ENCODE results near the gene PCNX2. TPM values are rescaled to one million over a fixed set of nuclear protein-coding genes. Genes with fewer than 3 reads are reported as not detected.

The PCNX2 gene
- total and polyA plus RNA-seq, 2 donors = 7.7 to 10.0 TPM

GRCh38 chr1:233064988-233065387 is 230.5 kb downstream of the PCNX2 start:
- H3K27me3 ChIP-seq (ENCODE audit: control insufficient read depth in 2 of 2, insufficient read depth in 1 of 2, low read length in 1 of 2) = no peaks in the 10 kb centered on the region
- no peaks in the 10 kb centered on the region for H3K4me1 ChIP-seq (ENCODE audit: control insufficient read depth in 2 of 2, insufficient read depth in 2 of 2, low read length in 2 of 2)
- no peak overlapping the region for H3K4me3 ChIP-seq (ENCODE audit: low read length in 2 of 2)
- H3K36me3 ChIP-seq (ENCODE audit: control insufficient read depth in 2 of 2, insufficient read depth in 2 of 2, low read length in 1 of 2) = no peaks in the 10 kb centered on the region
- peaks cover 1 to 10% of the 10 kb centered on the region in 2 donors for H3K9me3 ChIP-seq (ENCODE audit: control insufficient read depth in 2 of 2, insufficient read depth in 1 of 2, low read length in 1 of 2)
- WGBS = 99% methylated on average over 1 of the region's 1 CpG
- H3K27ac ChIP-seq (ENCODE audit: low read depth in 1 of 2, low read length in 1 of 2) = no peak overlapping the region
- no peak for DNase-seq (ENCODE audit: low read depth in 6 of 9, low spot score in 9 of 9)

GRCh38 chr1:233063462-233063861 is 232.1 kb downstream of the PCNX2 start:
- Histone ChIP-seq H3K9me3 (ENCODE audit: control insufficient read depth in 2 of 2, insufficient read depth in 1 of 2, low read length in 1 of 2) (peaks cover 1 to 10% of the 10 kb centered on the region in 2 donors), H3K27ac (ENCODE audit: low read depth in 1 of 2, low read length in 1 of 2) (no peak overlapping the region), H3K4me3 (ENCODE audit: low read length in 2 of 2) (no peak overlapping the region), H3K27me3 (ENCODE audit: control insufficient read depth in 2 of 2, insufficient read depth in 1 of 2, low read length in 1 of 2) (no peaks in the 10 kb centered on the region), H3K4me1 (ENCODE audit: control insufficient read depth in 2 of 2, insufficient read depth in 2 of 2, low read length in 2 of 2) (no peaks in the 10 kb centered on the region), H3K36me3 (ENCODE audit: control insufficient read depth in 2 of 2, insufficient read depth in 2 of 2, low read length in 1 of 2) (no peaks in the 10 kb centered on the region)
- no peak for DNase-seq (ENCODE audit: low read depth in 6 of 9, low spot score in 9 of 9)

- DNase-seq (ENCODE audit: low read depth in 6 of 9, low spot score in 9 of 9) = no peak
- no peaks in the 10 kb centered on the region for H3K36me3 ChIP-seq (ENCODE audit: control insufficient read depth in 2 of 2, insufficient read depth in 2 of 2, low read length in 1 of 2)
- peaks cover 1 to 6% of the 10 kb centered on the region in 2 donors for H3K9me3 ChIP-seq (ENCODE audit: control insufficient read depth in 2 of 2, insufficient read depth in 1 of 2, low read length in 1 of 2)
- WGBS = 92% methylated on average over 5 of the region's 5 CpGs
- no peaks in the 10 kb centered on the region for H3K27me3 ChIP-seq (ENCODE audit: control insufficient read depth in 2 of 2, insufficient read depth in 1 of 2, low read length in 1 of 2)
- no peak overlapping the region for H3K27ac ChIP-seq (ENCODE audit: low read depth in 1 of 2, low read length in 1 of 2)
- no peaks in the 10 kb centered on the region for H3K4me1 ChIP-seq (ENCODE audit: control insufficient read depth in 2 of 2, insufficient read depth in 2 of 2, low read length in 2 of 2)
- H3K4me3 ChIP-seq (ENCODE audit: low read length in 2 of 2) = no peak overlapping the region
These were observed 234.3 kb downstream of the PCNX2 start for GRCh38 chr1:233061265-233061664.

GRCh38 chr1:233060461-233060994 is 235.0 kb downstream of the PCNX2 start:
- no peak overlapping the region for H3K27ac ChIP-seq (ENCODE audit: low read depth in 1 of 2, low read length in 1 of 2)
- H3K4me1 ChIP-seq (ENCODE audit: control insufficient read depth in 2 of 2, insufficient read depth in 2 of 2, low read length in 2 of 2) = no peaks in the 10 kb centered on the region
- H3K9me3 ChIP-seq (ENCODE audit: control insufficient read depth in 2 of 2, insufficient read depth in 1 of 2, low read length in 1 of 2) = no peaks in the 10 kb centered on the region
- H3K27me3 ChIP-seq (ENCODE audit: control insufficient read depth in 2 of 2, insufficient read depth in 1 of 2, low read length in 1 of 2) = no peaks in the 10 kb centered on the region
- DNase-seq (ENCODE audit: low read depth in 6 of 9, low spot score in 9 of 9) = no peak
- 95% methylated on average over 3 of the region's 3 CpGs for WGBS
- no peak overlapping the region for H3K4me3 ChIP-seq (ENCODE audit: low read length in 2 of 2)
- no peaks in the 10 kb centered on the region for H3K36me3 ChIP-seq (ENCODE audit: control insufficient read depth in 2 of 2, insufficient read depth in 2 of 2, low read length in 1 of 2)

- Histone ChIP-seq H3K27me3 (ENCODE audit: control insufficient read depth in 2 of 2, insufficient read depth in 1 of 2, low read length in 1 of 2) (no peaks in the 10 kb centered on the region), H3K4me3 (ENCODE audit: low read length in 2 of 2) (no peak overlapping the region), H3K4me1 (ENCODE audit: control insufficient read depth in 2 of 2, insufficient read depth in 2 of 2, low read length in 2 of 2) (no peaks in the 10 kb centered on the region), H3K9me3 (ENCODE audit: control insufficient read depth in 2 of 2, insufficient read depth in 1 of 2, low read length in 1 of 2) (no peaks in the 10 kb centered on the region), H3K27ac (ENCODE audit: low read depth in 1 of 2, low read length in 1 of 2) (no peak overlapping the region), H3K36me3 (ENCODE audit: control insufficient read depth in 2 of 2, insufficient read depth in 2 of 2, low read length in 1 of 2) (no peaks in the 10 kb centered on the region)
- no peak for DNase-seq (ENCODE audit: low read depth in 6 of 9, low spot score in 9 of 9)
- WGBS = 90% methylated on average over 3 of the region's 3 CpGs
These were observed 237.7 kb downstream of the PCNX2 start for GRCh38 chr1:233057836-233058235.

GRCh38 chr1:233055879-233056641 is 239.5 kb downstream of the PCNX2 start:
- Histone ChIP-seq H3K4me1 (ENCODE audit: control insufficient read depth in 2 of 2, insufficient read depth in 2 of 2, low read length in 2 of 2) (no peaks in the 10 kb centered on the region), H3K27ac (ENCODE audit: low read depth in 1 of 2, low read length in 1 of 2) (no peak overlapping the region), H3K9me3 (ENCODE audit: control insufficient read depth in 2 of 2, insufficient read depth in 1 of 2, low read length in 1 of 2) (no peaks in the 10 kb centered on the region), H3K27me3 (ENCODE audit: control insufficient read depth in 2 of 2, insufficient read depth in 1 of 2, low read length in 1 of 2) (no peaks in the 10 kb centered on the region), H3K4me3 (ENCODE audit: low read length in 2 of 2) (no peak overlapping the region), H3K36me3 (ENCODE audit: control insufficient read depth in 2 of 2, insufficient read depth in 2 of 2, low read length in 1 of 2) (no peaks in the 10 kb centered on the region)
- DNase-seq (ENCODE audit: low read depth in 6 of 9, low spot score in 9 of 9) = no peak
- WGBS = 96% methylated on average over 5 of the region's 5 CpGs

- Histone ChIP-seq H3K4me3 (ENCODE audit: low read length in 2 of 2) (no peak overlapping the region), H3K36me3 (ENCODE audit: control insufficient read depth in 2 of 2, insufficient read depth in 2 of 2, low read length in 1 of 2) (no peaks in the 10 kb centered on the region), H3K4me1 (ENCODE audit: control insufficient read depth in 2 of 2, insufficient read depth in 2 of 2, low read length in 2 of 2) (no peaks in the 10 kb centered on the region), H3K27ac (ENCODE audit: low read depth in 1 of 2, low read length in 1 of 2) (no peak overlapping the region), H3K27me3 (ENCODE audit: control insufficient read depth in 2 of 2, insufficient read depth in 1 of 2, low read length in 1 of 2) (no peaks in the 10 kb centered on the region), H3K9me3 (ENCODE audit: control insufficient read depth in 2 of 2, insufficient read depth in 1 of 2, low read length in 1 of 2) (no peaks in the 10 kb centered on the region)
- no peak for DNase-seq (ENCODE audit: low read depth in 6 of 9, low spot score in 9 of 9)
- WGBS = 86% methylated on average over 2 of the region's 2 CpGs
These were observed 249.9 kb downstream of the PCNX2 start for GRCh38 chr1:233045588-233045987.

- WGBS = 95% methylated on average over 3 of the region's 3 CpGs
These were observed 252.7 kb downstream of the PCNX2 start for GRCh38 chr1:233042834-233043233.

GRCh38 chr1:233040494-233040893 is 255.0 kb downstream of the PCNX2 start:
- no peaks in the 10 kb centered on the region for H3K4me1 ChIP-seq (ENCODE audit: control insufficient read depth in 2 of 2, insufficient read depth in 2 of 2, low read length in 2 of 2)
- no peak for DNase-seq (ENCODE audit: low read depth in 6 of 9, low spot score in 9 of 9)
- no peak overlapping the region for H3K4me3 ChIP-seq (ENCODE audit: low read length in 2 of 2)
- H3K9me3 ChIP-seq (ENCODE audit: control insufficient read depth in 2 of 2, insufficient read depth in 1 of 2, low read length in 1 of 2) = no peaks in the 10 kb centered on the region
- H3K27ac ChIP-seq (ENCODE audit: low read depth in 1 of 2, low read length in 1 of 2) = no peak overlapping the region
- WGBS = 96% methylated on average over 4 of the region's 4 CpGs
- H3K27me3 ChIP-seq (ENCODE audit: control insufficient read depth in 2 of 2, insufficient read depth in 1 of 2, low read length in 1 of 2) = no peaks in the 10 kb centered on the region
- H3K36me3 ChIP-seq (ENCODE audit: control insufficient read depth in 2 of 2, insufficient read depth in 2 of 2, low read length in 1 of 2) = no peaks in the 10 kb centered on the region

More at GRCh38 chr1:233042834-233043233, 252.7 kb downstream of the PCNX2 start:
- DNase-seq (ENCODE audit: low read depth in 6 of 9, low spot score in 9 of 9) = no peak
- Histone ChIP-seq H3K4me3 (ENCODE audit: low read length in 2 of 2) (no peak overlapping the region), H3K27me3 (ENCODE audit: control insufficient read depth in 2 of 2, insufficient read depth in 1 of 2, low read length in 1 of 2) (no peaks in the 10 kb centered on the region), H3K9me3 (ENCODE audit: control insufficient read depth in 2 of 2, insufficient read depth in 1 of 2, low read length in 1 of 2) (no peaks in the 10 kb centered on the region), H3K4me1 (ENCODE audit: control insufficient read depth in 2 of 2, insufficient read depth in 2 of 2, low read length in 2 of 2) (no peaks in the 10 kb centered on the region), H3K27ac (ENCODE audit: low read depth in 1 of 2, low read length in 1 of 2) (no peak overlapping the region), H3K36me3 (ENCODE audit: control insufficient read depth in 2 of 2, insufficient read depth in 2 of 2, low read length in 1 of 2) (no peaks in the 10 kb centered on the region)

Measured in thymus (tissue), 11 donors.